ENCODE measurements around the gene VRK1. TPM values are rescaled to one million over a fixed set of nuclear protein-coding genes. Genes with fewer than 3 reads are reported as not detected.

Gene VRK1
- total and polyA plus RNA-seq, 10 of the 15 experiments (the other 5 are each of a cell fraction or from before 2014, with no cell fraction given): 50.9 to 137 (median 84.7) TPM

GRCh38 chr14:96826818-96827217 is 29.6 kb downstream of the VRK1 start (continued):
- TF ChIP-seq SRF (IDR thresholded peaks at IDR 0.05; ENCODE audit: low read depth in 2 of 2, low read length in 2 of 2) (no peak), ZZZ3 (IDR thresholded peaks at IDR 0.05; ENCODE audit: control insufficient read depth, insufficient read length, low read depth) (no peak), SMARCA5 (IDR thresholded peaks at IDR 0.05) (no peak), SMAD1 (IDR thresholded peaks at IDR 0.05; ENCODE audit: low read depth, partially characterized antibody) (no peak), HDAC6 (IDR thresholded peaks at IDR 0.05; ENCODE audit: unreplicated experiment) (no peak), HDAC2 (IDR thresholded peaks at IDR 0.05) (no peak)

- Histone ChIP-seq H3K4me1 (ENCODE audit: control insufficient read depth, insufficient read depth, low read length) (no peaks in the 10 kb centered on the region), H3K27ac (ENCODE audit: control insufficient read depth, insufficient read depth) (no peak overlapping the region), H2AFZ (ENCODE audit: control insufficient read depth, low read depth, low read length) (no peak overlapping the region), H3K9me3 (replicated peaks; ENCODE audit: control insufficient read depth, insufficient read depth, low read length) (peaks cover 2% of the 10 kb centered on the region), H3K4me2 (ENCODE audit: control insufficient read depth, insufficient read depth) (no peak overlapping the region), H3K36me3 (ENCODE audit: control insufficient read depth in 2 of 2, insufficient read depth in 2 of 2, low read length in 1 of 2) (no peaks in the 10 kb centered on the region), H4K20me1 (ENCODE audit: control insufficient read depth, insufficient read depth) (no peaks in the 10 kb centered on the region), H3K27me3 (replicated peaks in 1 of 2; ENCODE audit: control insufficient read depth in 2 of 2, insufficient read depth in 2 of 2, low read length in 1 of 2) (no peaks in the 10 kb centered on the region), H3K4me3 (no peak overlapping the region), H3K79me2 (ENCODE audit: control insufficient read depth, insufficient read depth, low read length) (peaks cover 53% of the 10 kb centered on the region), H3K9ac (ENCODE audit: control insufficient read depth, insufficient read depth, low read length) (no peak overlapping the region)
- no TSS peak for BruUV-seq (replicated peaks)
- SMC1A ChIA-PET (ENCODE audit: uncharacterized antibody, unreplicated experiment): interaction anchor here (2.0 kb wide), 1 partner anchor 10 kb away, joined by 5 read pairs; no protein-coding TSS in a partner anchor
- POLR2A ChIA-PET: no interaction called here
- ATAC-seq (no peak), FAIRE-seq (no peak), DNase-seq (ENCODE audit: low read depth, low spot score) (no peak)
- intact Hi-C loops (cut with micrococcal nuclease; ENCODE audit: unreplicated experiment): no loop called here
- TF ChIP-seq PML (IDR thresholded peaks at IDR 0.05; ENCODE audit: low read length) (no peak), POLR2AphosphoS5 (IDR thresholded peaks at IDR 0.05; ENCODE audit: low read length) (no peak), SMAD5 (IDR thresholded peaks at IDR 0.05; ENCODE audit: low read depth) (no peak), NFIC (IDR thresholded peaks at IDR 0.05; ENCODE audit: low read depth, low read length) (no peak), BCL3 (IDR thresholded peaks at IDR 0.05; ENCODE audit: borderline replicate concordance, insufficient read depth, low read depth, low read length, poor library complexity, severe bottlenecking) (no peak), SPI1 (IDR thresholded peaks at IDR 0.05; ENCODE audit: borderline replicate concordance, insufficient read depth, low read depth, low read length) (no peak), RAD51 (IDR thresholded peaks at IDR 0.05) (no peak), SREBF2 (IDR thresholded peaks at IDR 0.05; ENCODE audit: low read length) (no peak), RB1 (IDR thresholded peaks at IDR 0.05; ENCODE audit: borderline replicate concordance) (no peak), MXI1 (IDR thresholded peaks at IDR 0.05; ENCODE audit: low read depth, low read length) (no peak)
- TF ChIP-seq, protein P1, sequence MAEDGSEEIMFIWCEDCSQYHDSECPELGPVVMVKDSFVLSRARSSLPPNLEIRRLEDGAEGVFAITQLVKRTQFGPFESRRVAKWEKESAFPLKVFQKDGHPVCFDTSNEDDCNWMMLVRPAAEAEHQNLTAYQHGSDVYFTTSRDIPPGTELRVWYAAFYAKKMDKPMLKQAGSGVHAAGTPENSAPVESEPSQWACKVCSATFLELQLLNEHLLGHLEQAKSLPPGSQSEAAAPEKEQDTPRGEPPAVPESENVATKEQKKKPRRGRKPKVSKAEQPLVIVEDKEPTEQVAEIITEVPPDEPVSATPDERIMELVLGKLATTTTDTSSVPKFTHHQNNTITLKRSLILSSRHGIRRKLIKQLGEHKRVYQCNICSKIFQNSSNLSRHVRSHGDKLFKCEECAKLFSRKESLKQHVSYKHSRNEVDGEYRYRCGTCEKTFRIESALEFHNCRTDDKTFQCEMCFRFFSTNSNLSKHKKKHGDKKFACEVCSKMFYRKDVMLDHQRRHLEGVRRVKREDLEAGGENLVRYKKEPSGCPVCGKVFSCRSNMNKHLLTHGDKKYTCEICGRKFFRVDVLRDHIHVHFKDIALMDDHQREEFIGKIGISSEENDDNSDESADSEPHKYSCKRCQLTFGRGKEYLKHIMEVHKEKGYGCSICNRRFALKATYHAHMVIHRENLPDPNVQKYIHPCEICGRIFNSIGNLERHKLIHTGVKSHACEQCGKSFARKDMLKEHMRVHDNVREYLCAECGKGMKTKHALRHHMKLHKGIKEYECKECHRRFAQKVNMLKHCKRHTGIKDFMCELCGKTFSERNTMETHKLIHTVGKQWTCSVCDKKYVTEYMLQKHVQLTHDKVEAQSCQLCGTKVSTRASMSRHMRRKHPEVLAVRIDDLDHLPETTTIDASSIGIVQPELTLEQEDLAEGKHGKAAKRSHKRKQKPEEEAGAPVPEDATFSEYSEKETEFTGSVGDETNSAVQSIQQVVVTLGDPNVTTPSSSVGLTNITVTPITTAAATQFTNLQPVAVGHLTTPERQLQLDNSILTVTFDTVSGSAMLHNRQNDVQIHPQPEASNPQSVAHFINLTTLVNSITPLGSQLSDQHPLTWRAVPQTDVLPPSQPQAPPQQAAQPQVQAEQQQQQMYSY (CRISPR knock-in tag; IDR thresholded peaks at IDR 0.05): no peak
- RAD21 ChIA-PET (ENCODE audit: unreplicated experiment): no interaction called here
- CTCF ChIA-PET: interaction anchor here (1.3 kb wide), 1 partner anchor 25 kb away, joined by 4 read pairs; no protein-coding TSS in a partner anchor
- in situ Hi-C loops (cut with MboI): no loop called here
- WGBS (ENCODE audit: insufficient coverage, insufficient replicate concordance, low lambda C conversion rate, missing lambda C conversion rate): 98% methylated on average over 3 of the region's 3 CpGs
Measured at GRCh38 chr14:96827290-96827689, 30.1 kb downstream of the VRK1 start.

Data from GM12878 (cell line).